GM12878 (cell line): ENCODE data around the gene PRRC2B.

ENCODE experiments used
- ATF3 ChIP-seq: IDR thresholded peaks from 2 replicates; pipeline ENCODE4 v1.6.1; 2011; ENCODE audit warnings: low read depth, mild to moderate bottlenecking, low read length, moderate library complexity, borderline replicate concordance; ENCODE audit errors: extremely low read depth
- EED ChIP-seq: sonication (generic); IDR thresholded peaks from 2 replicates; pipeline ENCODE4 v1.6.1; 2016; ENCODE audit warnings: antibody characterized with exemption, low read depth
- EZH2 ChIP-seq: IDR thresholded peaks from 2 replicates; pipeline ENCODE4 v1.6.1; 2012; ENCODE audit warnings: low read depth, mild to moderate bottlenecking, control low read depth, inconsistent platforms, low read length, borderline replicate concordance; ENCODE audit not compliant: control insufficient read depth
- GATAD2B ChIP-seq: fragments of 450-650 bp; conservative IDR thresholded peaks from 2 replicates; pipeline ENCODE4 v1.6.1; 2017; ENCODE audit warnings: low read depth, mild to moderate bottlenecking, moderate library complexity
- HDAC2 ChIP-seq: fragments of 200-600 bp; sonication (generic); IDR thresholded peaks from 2 replicates; pipeline ENCODE4 v1.6.1; 2017
- IRF3 ChIP-seq: fragments of 450-650 bp; IDR thresholded peaks from 2 replicates; pipeline ENCODE4 v1.6.1; 2014; ENCODE audit warnings: mild to moderate bottlenecking
- ZZZ3 ChIP-seq: IDR thresholded peaks from 2 replicates; pipeline ENCODE4 v1.6.1; 2011; ENCODE audit warnings: low read depth; ENCODE audit not compliant: control insufficient read depth, insufficient read length

GRCh38 chr9:131348631-131349521 lies 45.0 kb upstream of the PRRC2B start:
- TF ChIP-seq IRF3, result no peak
- TF ChIP-seq EZH2, result no peak
- no peak for TF ChIP-seq ATF3
- TF ChIP-seq GATAD2B, result no peak
- no peak for TF ChIP-seq ZZZ3
- TF ChIP-seq HDAC2, result no peak
- no peak for TF ChIP-seq EED
